Measurements from ENCODE around the gene H3-3A. TPM values are rescaled to one million over a fixed set of nuclear protein-coding genes. Genes with fewer than 3 reads are reported as not detected.
"Not testable (repeated sequence)": the region's sequence is repeated elsewhere in the genome, so short reads cannot be mapped to it uniquely, and the experiment has no call there.

Gene H3-3A
- total RNA-seq, 1 experiment from 2014 or later, result 1,129 TPM

DNA sequence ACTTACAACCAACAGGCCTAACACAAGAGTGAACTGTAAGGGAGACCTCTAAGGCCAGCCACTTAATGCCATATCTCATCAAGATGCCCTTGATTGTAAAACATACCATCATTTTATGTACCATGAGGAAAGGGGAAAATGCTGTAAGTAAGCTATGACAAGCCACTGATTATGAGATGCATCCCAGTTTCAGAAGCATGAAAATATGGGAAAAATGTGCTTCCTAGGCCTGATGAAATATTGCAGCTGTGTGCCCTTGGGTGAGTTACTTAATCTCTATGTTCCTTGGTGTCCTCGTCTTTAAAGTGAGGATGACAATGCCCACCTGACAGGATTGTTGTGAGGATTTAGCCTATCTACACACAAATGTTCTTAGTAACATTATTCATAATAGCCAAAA lies 28.9 kb downstream of the H3-3A start:
- Histone ChIP-seq H4K5ac (ENCODE audit: insufficient read length, low read depth, low read length) (no peak overlapping the region), H2AK5ac (ENCODE audit: insufficient read length, low read length) (no peak overlapping the region), H3K14ac (ENCODE audit: insufficient read depth, low read length) (no peak overlapping the region), H3K9ac (ENCODE audit: extremely low read depth, insufficient read length, low read length) (no peak overlapping the region), H3K79me2 (ENCODE audit: insufficient read depth, low read length) (no peaks in the 10 kb centered on the region), H3K23me2 (ENCODE audit: insufficient read length, low read depth, low read length, poor library complexity, severe bottlenecking) (no peaks in the 10 kb centered on the region), H3K4me1 (ENCODE audit: insufficient read depth, low read length) (no peaks in the 10 kb centered on the region), H2BK15ac (ENCODE audit: low read depth, low read length) (no peak overlapping the region), H2AFZ (ENCODE audit: low read length) (no peak overlapping the region), H3K9me3 (ENCODE audit: control insufficient read depth, low read depth, low read length) (no peaks in the 10 kb centered on the region), H4K20me1 (ENCODE audit: control insufficient read depth, insufficient read depth, insufficient read length) (no peaks in the 10 kb centered on the region), H2BK12ac (ENCODE audit: insufficient read length, low read depth, low read length) (no peak overlapping the region), H4K91ac (ENCODE audit: insufficient read length, low read depth, low read length) (no peak overlapping the region), H3K18ac (ENCODE audit: insufficient read length, low read depth, low read length) (no peak overlapping the region), H3K27me3 (ENCODE audit: insufficient read depth, low read length) (no peaks in the 10 kb centered on the region), H2BK120ac (ENCODE audit: low read depth, low read length, poor library complexity, severe bottlenecking) (no peak overlapping the region), H3T11ph (ENCODE audit: low read length) (no peak overlapping the region), H2BK5ac (ENCODE audit: insufficient read length, low read length) (no peak overlapping the region), H3K27ac (ENCODE audit: insufficient read length, low read depth, low read length) (no peak overlapping the region), H3K23ac (ENCODE audit: insufficient read length, low read depth, low read length) (no peak overlapping the region), H3K56ac (ENCODE audit: insufficient read length, low read depth, low read length) (no peak overlapping the region), H3K79me1 (ENCODE audit: insufficient read depth, low read depth, low read length, poor library complexity, severe bottlenecking) (no peaks in the 10 kb centered on the region), H2BK20ac (ENCODE audit: low read depth, low read length, poor library complexity, severe bottlenecking) (no peak overlapping the region), H3K4ac (ENCODE audit: low read depth, low read length) (no peak overlapping the region), H4K8ac (replicated peaks; ENCODE audit: insufficient read length, low read depth, low read length) (no peak overlapping the region), H3K4me2 (ENCODE audit: insufficient read depth, insufficient read length, low read length) (no peak overlapping the region)
- Mint-ChIP-seq H3K27ac (no peak overlapping the region; a peak in 1 of 7 replicates), H3K4me1 (no peaks in the 10 kb centered on the region), H3K9me3 (peaks cover 0 to 4% of the 10 kb centered on the region in 2 experiments; a peak in 2 of 5 replicates), H3K4me3 (no peak overlapping the region), H3K36me3 (ENCODE audit: insufficient read depth in 1 of 3, low read depth in 3 of 3) (no peaks in the 10 kb centered on the region; a peak in 1 of 7 replicates), H3K27me3 (ENCODE audit: low read depth) (peaks cover 4% of the 10 kb centered on the region; the same call in 1 of the 2 replicates)
- DNase-seq, result no peak
- TF ChIP-seq, protein P1, sequence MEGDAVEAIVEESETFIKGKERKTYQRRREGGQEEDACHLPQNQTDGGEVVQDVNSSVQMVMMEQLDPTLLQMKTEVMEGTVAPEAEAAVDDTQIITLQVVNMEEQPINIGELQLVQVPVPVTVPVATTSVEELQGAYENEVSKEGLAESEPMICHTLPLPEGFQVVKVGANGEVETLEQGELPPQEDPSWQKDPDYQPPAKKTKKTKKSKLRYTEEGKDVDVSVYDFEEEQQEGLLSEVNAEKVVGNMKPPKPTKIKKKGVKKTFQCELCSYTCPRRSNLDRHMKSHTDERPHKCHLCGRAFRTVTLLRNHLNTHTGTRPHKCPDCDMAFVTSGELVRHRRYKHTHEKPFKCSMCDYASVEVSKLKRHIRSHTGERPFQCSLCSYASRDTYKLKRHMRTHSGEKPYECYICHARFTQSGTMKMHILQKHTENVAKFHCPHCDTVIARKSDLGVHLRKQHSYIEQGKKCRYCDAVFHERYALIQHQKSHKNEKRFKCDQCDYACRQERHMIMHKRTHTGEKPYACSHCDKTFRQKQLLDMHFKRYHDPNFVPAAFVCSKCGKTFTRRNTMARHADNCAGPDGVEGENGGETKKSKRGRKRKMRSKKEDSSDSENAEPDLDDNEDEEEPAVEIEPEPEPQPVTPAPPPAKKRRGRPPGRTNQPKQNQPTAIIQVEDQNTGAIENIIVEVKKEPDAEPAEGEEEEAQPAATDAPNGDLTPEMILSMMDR (conservative IDR thresholded peaks at IDR 0.05), result no peak
- no CpG with 5 or more reads among the region's 1 CpG for WGBS (ENCODE audit: extremely low coverage, insufficient read length, low lambda C conversion rate)

DNA sequence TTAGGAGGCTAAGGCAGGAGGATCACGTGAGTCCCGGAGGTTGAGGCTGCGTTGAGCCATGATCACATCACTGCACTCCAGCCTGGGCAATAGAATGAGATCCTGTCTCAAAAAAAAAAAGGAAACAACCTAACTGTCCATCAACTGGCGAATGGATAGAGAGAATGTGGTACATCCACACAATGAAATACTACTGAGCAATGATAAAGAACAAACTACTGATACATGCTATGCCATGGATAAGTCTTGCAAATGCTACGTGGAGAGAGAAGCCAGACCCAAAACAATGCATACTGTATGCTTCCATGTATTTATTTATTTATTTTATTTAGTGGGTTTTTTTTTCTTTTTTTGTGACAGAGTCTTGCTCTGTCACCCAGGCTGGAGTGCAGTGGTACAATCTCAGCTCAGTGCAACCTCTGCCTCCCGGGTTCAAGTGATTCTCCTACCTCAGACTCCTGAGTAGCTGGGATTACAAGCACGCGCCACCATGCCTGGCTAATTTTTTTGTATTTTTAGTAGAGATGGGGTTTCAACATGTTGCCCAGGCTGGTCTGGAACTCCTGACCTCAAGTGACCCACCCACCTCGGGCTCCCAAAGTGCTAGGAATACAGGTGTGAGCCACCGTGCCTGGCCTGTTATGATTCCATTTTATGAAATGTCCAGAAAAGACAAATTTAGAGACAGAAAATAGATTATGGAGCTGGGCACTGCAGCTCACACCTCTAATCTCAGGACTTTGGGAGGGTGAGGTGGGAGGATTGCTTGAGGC lies 29.7 kb downstream of the H3-3A start:
- not testable (repeated sequence) for H3K56ac ChIP-seq (ENCODE audit: insufficient read length, low read depth, low read length); H3K27ac ChIP-seq (ENCODE audit: insufficient read length, low read depth, low read length); H2BK12ac ChIP-seq (ENCODE audit: insufficient read length, low read depth, low read length); H2AK5ac ChIP-seq (ENCODE audit: insufficient read length, low read length); H3K9me3 Mint-ChIP-seq; H3K36me3 Mint-ChIP-seq (ENCODE audit: insufficient read depth in 1 of 3, low read depth in 3 of 3); H2AFZ ChIP-seq (ENCODE audit: low read length); H2BK120ac ChIP-seq (ENCODE audit: low read depth, low read length, poor library complexity, severe bottlenecking); H4K5ac ChIP-seq (ENCODE audit: insufficient read length, low read depth, low read length); H3K79me2 ChIP-seq (ENCODE audit: insufficient read depth, low read length); H3K23ac ChIP-seq (ENCODE audit: insufficient read length, low read depth, low read length); H3K4me1 Mint-ChIP-seq; H3K9ac ChIP-seq (ENCODE audit: extremely low read depth, insufficient read length, low read length); H3K27me3 ChIP-seq (ENCODE audit: insufficient read depth, low read length); H4K8ac ChIP-seq (replicated peaks; ENCODE audit: insufficient read length, low read depth, low read length); DNase-seq; H2BK5ac ChIP-seq (ENCODE audit: insufficient read length, low read length); H2BK15ac ChIP-seq (ENCODE audit: low read depth, low read length); H3K4me3 Mint-ChIP-seq; H3K4me2 ChIP-seq (ENCODE audit: insufficient read depth, insufficient read length, low read length); H2BK20ac ChIP-seq (ENCODE audit: low read depth, low read length, poor library complexity, severe bottlenecking); H3K27ac Mint-ChIP-seq; H3K4me1 ChIP-seq (ENCODE audit: insufficient read depth, low read length); H3K4ac ChIP-seq (ENCODE audit: low read depth, low read length); H3K27me3 Mint-ChIP-seq (ENCODE audit: low read depth); H3K9me3 ChIP-seq (ENCODE audit: control insufficient read depth, low read depth, low read length); H3K79me1 ChIP-seq (ENCODE audit: insufficient read depth, low read depth, low read length, poor library complexity, severe bottlenecking); H3K23me2 ChIP-seq (ENCODE audit: insufficient read length, low read depth, low read length, poor library complexity, severe bottlenecking); H3T11ph ChIP-seq (ENCODE audit: low read length); H4K91ac ChIP-seq (ENCODE audit: insufficient read length, low read depth, low read length); H3K18ac ChIP-seq (ENCODE audit: insufficient read length, low read depth, low read length); H4K20me1 ChIP-seq (ENCODE audit: control insufficient read depth, insufficient read depth, insufficient read length); H3K14ac ChIP-seq (ENCODE audit: insufficient read depth, low read length)
- WGBS (ENCODE audit: extremely low coverage, insufficient read length, low lambda C conversion rate), result no CpG with 5 or more reads among the region's 10 CpGs
